ENCODE results near the gene CDH24. TPM values are rescaled to one million over a fixed set of nuclear protein-coding genes. Genes with fewer than 3 reads are reported as not detected.

Gene CDH24
- total and polyA plus RNA-seq, 2 experiments from 2014 or later = 4.4 to 17.8 TPM

- peaks cover 18% of the 10 kb centered on the region for H3K4me1 ChIP-seq (ENCODE audit: insufficient read depth)
- no peaks in the 10 kb centered on the region for H3K9me3 Mint-ChIP-seq
- H3K27ac Mint-ChIP-seq = no peak overlapping the region
- peaks cover 28% of the 10 kb centered on the region; the same call in 1 of the 2 replicates for H3K36me3 ChIP-seq (ENCODE audit: insufficient read depth)
- H3K79me2 ChIP-seq (replicated peaks; ENCODE audit: insufficient read depth) = peaks cover 11% of the 10 kb centered on the region
- H3K4me1 Mint-ChIP-seq = peaks cover 26% of the 10 kb centered on the region
- no peak overlapping the region for H3K4me3 Mint-ChIP-seq
- H4K20me1 ChIP-seq (replicated peaks; ENCODE audit: insufficient read depth) = peaks cover 16% of the 10 kb centered on the region
- no peak overlapping the region for H3K4me2 ChIP-seq
- ATAC-seq (no peak), DNase-seq (ENCODE audit: low spot score) (no peak)
- H3F3A ChIP-seq (replicated peaks; ENCODE audit: low read depth) = peaks cover 12% of the 10 kb centered on the region
- no peaks in the 10 kb centered on the region for H3K9me2 ChIP-seq (ENCODE audit: insufficient read depth)
- peaks cover 5% of the 10 kb centered on the region for H3K27me3 Mint-ChIP-seq (ENCODE audit: insufficient read depth, low read depth, poor library complexity)
- H3K36me3 Mint-ChIP-seq (ENCODE audit: low read depth) = peaks cover 33% of the 10 kb centered on the region
- no peak overlapping the region for H3K4me3 ChIP-seq
- TF ChIP-seq POLR2AphosphoS5 (IDR thresholded peaks at IDR 0.05; ENCODE audit: low read depth) = no peak
- TF ChIP-seq ZNF114 (CRISPR knock-in tag; IDR thresholded peaks at IDR 0.05) = no peak
- no peak for TF ChIP-seq EZH2 (IDR thresholded peaks at IDR 0.05; ENCODE audit: low read depth, unreplicated experiment)
- no peak for TF ChIP-seq ETS1 (IDR thresholded peaks at IDR 0.05)
- TF ChIP-seq JUNB (IDR thresholded peaks at IDR 0.05; ENCODE audit: unreplicated experiment) = no peak
- TF ChIP-seq ZNF462 (CRISPR knock-in tag; IDR thresholded peaks at IDR 0.05) = no peak
- no peak for TF ChIP-seq REST (IDR thresholded peaks at IDR 0.05; ENCODE audit: unreplicated experiment)
- no peak for TF ChIP-seq CREB1 (CRISPR knock-in tag; IDR thresholded peaks at IDR 0.05; ENCODE audit: low read depth)
- TF ChIP-seq CTCF (conservative IDR thresholded peaks at IDR 0.05; ENCODE audit: low read depth in 2 of 2) = no peak
- no peak for TF ChIP-seq ZNF331 (CRISPR knock-in tag; IDR thresholded peaks at IDR 0.05; ENCODE audit: low read depth)
- TF ChIP-seq NANOG (IDR thresholded peaks at IDR 0.05; ENCODE audit: borderline replicate concordance) = no peak
- no peak for TF ChIP-seq STAT1 (IDR thresholded peaks at IDR 0.05; ENCODE audit: unreplicated experiment)
- TF ChIP-seq EZH2phosphoT487 (IDR thresholded peaks at IDR 0.05; ENCODE audit: unreplicated experiment) = no peak
- H2AFZ ChIP-seq = no peak overlapping the region
- H3K27ac ChIP-seq (ENCODE audit: low read depth) = peak overlapping the region; percentile 69
- no peaks in the 10 kb centered on the region for H3K27me3 ChIP-seq (ENCODE audit: insufficient read depth)
Measured at GRCh38 chr14:23023795-23024152, 33.5 kb downstream of the CDH24 start.
